Measurements from ENCODE around the gene PRAC1. TPM values are rescaled to one million over a fixed set of nuclear protein-coding genes. Genes with fewer than 3 reads are reported as not detected.

PRAC1 gene
- total and polyA plus RNA-seq, 2 of the 8 experiments (the other 6 are each of a cell fraction or from before 2014, with no cell fraction given) = not detected

DNA sequence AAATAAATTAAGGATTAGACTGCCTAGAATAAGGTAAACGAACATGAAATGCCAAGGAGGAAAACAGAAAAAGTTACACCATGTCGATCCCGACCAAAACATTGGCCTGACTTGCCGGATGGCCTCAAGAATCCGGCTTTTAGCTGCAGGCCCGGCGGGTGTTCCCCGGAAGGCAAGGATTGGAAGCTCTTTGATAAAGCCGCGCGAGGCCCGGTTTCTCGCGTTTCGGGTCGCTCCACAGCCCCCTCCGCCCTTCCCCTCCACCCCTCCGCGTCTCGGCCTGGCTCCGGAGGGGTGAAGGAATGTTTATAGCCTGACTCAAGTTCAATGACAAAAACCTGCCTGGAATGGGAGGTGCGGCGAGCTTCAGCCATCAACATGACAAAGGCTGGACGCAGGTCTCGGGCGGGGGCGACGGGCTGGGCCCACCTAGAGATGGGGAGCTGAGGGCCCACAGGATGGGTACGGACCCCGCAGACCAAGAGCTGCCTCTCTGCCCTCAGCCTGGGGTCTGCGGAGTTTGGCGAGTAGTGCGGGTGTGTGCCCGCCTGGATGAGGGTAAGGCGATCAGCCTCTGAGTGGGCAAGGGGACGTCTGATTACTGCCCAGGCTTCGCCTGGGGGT, 2.6 kb downstream of the PRAC1 start (continued):
- no peak for TF ChIP-seq RXRA (IDR thresholded peaks at IDR 0.05; ENCODE audit: insufficient read depth, low read depth, low read length)
